ENCODE measurements around the gene FASTK.

DNA sequence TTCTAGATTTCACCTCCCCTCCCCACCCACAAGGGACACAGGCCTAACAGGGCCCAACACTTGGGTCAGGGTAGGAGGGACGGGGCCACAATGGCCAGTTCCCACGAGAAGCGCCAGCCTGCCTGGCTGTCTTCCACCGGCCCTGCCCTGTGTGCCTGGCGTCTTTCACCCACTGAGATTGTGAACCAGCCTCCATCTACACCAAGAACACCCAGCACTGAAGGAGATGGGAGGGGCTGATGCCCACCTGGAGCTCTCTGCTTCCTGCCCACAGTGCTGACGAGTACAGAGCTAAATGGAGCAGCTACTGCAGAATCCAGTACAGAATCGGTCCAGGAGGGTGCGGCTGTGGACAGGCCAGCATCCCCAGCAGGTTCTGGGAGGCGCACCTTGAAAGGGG is 34.6 kb downstream of the FASTK start:
- no peak for TF ChIP-seq EZH2phosphoT487 (IDR thresholded peaks at IDR 0.05; ENCODE audit: insufficient read depth, low read depth)
- no peak for TF ChIP-seq EZH2 (IDR thresholded peaks at IDR 0.05; ENCODE audit: insufficient read depth, poor library complexity, severe bottlenecking)

Data from GM23248 (cell line).